ENCODE measurements around the gene DLG5.

Gene DLG5

DNA sequence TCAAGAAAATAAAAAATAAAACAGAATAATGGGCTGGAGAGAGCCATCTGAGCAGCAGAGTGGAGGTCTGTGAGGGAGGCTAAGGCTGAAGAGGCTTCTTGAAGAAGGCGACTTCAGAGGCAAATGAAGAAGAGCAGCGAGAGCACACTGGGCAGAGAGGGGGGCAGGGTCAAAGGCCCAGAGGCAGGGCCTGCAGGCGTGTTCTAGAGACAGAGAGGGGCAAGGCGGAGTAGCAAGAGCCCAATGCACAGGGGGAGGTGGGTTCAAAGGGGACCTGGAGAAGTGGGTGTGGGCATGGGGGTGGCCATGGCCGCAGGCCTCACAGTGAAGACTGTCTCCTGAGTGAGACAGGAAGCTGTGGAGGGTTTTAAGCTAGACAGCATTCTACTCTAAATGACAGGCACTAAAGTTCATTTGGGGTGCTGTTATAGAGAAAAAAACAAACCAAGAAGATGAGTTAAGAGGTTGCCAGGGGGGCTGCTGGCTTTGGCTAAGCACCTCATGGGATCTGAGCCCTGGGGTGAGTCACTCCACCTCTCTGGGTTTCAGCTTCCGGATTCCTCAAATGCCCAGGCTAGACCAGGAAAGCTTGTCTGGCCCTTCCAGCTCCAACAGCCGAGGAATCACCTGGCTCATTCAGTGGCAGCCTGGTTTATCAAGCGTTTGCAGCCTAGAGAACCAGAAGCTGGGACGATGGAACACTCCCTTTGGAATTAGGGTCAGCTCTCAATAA lies 81.7 kb downstream of the DLG5 start:
- DNase-seq (ENCODE audit: low read depth in 4 of 4, low spot score in 1 of 4) = no peak

GRCh38 chr10:77844177-77844576 lies 82.4 kb downstream of the DLG5 start:
- no peak for DNase-seq (ENCODE audit: low read depth in 4 of 4, low spot score in 1 of 4)

DNA sequence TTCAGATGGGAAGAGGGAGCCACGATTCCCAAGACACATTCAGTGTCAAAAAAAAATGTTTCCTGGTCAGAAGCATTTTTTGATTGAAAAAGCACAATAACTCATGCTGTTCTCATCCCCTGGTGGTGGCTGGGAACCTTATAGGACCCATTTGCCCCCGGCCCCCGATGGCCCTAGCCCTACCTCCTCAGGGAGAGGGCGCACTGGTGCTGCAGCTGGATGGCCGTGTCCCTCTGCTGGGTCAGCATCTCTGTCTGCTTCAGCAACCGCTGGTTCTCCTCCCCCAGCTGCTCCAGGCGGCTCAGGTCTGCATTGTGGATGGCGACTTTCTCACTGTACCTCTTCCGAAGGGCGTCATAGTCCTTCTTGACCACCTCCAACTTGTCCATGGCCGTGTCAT lies 83.3 kb downstream of the DLG5 start:
- DNase-seq (ENCODE audit: low read depth in 4 of 4, low spot score in 1 of 4) = no peak

DNA sequence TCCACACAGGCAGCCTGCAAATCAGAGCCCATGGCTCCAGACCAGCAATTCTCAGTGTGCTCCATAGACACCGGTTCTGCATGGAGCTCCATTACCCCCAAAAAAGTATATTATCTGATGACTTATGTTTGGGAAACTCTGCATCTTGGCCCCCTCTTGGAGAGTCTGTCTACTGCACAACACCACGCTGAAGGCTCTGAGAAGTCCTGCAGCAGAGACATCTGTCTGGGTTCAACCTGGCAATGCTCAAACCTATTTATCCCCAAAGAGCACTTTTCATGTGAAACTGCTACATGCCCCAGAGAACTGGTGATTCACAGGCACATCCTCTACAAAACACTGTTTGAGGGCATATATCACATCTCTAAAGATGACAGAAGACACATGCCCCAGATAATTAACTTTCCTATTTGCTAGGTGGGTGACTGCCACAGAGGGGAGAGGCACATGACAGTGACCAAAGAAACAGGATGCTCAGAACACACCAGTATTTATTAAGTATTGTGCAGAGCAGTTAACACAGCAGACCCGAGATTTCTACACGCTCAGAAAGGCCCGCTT lies 83.8 kb downstream of the DLG5 start:
- no peak for DNase-seq (ENCODE audit: low read depth in 4 of 4, low spot score in 1 of 4)

DNA sequence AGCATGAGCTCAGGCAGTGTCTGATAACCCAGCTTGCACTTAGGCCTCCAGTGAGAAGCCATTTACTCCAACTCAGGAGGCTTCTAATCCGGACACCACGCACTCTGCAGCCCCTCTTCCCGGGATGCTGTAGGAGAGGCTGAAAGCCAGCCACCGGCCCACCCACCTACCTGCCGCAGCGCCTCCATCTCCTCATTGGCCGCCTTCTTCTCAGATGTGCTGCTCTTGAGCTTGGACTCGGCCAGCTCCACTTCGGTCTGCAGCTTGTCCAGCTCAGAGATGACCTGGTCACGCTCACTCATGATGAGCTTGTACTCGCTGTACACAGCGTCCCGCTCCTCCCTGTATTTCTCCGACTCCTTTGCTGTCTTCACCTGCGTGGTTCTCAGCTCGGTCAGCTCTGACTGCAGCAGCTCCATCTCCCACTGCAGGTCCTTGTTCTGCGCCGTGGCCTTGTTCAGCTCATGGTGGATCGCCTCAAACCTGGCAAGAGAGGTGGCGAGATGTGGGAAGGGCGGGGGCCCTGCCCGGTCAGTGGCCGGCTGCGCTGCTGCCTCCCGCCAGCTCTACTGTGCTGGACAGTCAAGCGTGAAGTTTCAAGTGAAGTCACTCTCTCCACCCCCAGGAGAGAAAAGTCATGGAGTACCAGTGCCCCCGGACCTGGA lies 84.7 kb downstream of the DLG5 start:
- no peak for DNase-seq (ENCODE audit: low read depth in 4 of 4, low spot score in 1 of 4)

GRCh38 chr10:77840636-77841035 lies 85.9 kb downstream of the DLG5 start:
- DNase-seq (ENCODE audit: low read depth in 4 of 4, low spot score in 1 of 4) = no peak

DNA sequence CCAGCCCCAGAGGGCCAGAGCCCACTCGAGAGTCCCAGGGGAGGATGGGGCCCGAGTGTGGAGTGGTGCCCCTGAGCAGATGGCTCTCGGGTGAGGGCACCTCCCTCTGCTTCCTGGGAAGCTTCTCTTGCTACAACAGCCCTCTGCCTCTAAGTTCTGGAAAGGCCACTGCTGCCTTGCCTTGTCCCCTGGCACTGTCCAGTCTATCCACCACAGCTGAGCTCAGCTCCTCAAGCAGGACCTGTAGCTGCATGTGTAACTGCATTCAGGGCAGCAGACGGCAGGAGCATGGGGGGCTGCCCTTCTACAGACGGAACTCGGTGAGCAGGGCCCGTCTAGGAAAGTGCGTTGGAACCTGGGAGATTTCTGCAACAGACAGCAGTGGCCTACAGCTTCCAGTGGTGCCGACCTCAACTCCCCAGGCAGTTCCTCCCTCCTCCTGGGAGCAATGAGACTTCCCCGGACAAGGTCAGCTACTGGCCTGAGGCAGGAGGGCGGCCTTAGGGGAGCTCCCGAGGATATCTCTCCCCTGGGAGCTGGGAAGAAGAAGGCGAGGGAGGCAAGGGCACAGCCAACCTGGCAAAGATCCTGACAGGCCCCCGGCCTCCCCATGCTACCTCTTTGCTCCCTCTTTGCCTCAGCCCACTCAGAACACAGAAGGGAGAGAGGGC lies 88.5 kb downstream of the DLG5 start:
- DNase-seq (ENCODE audit: low read depth in 4 of 4, low spot score in 1 of 4) = no peak

- peak in 3 of 4 experiments; percentile 20 to 52 (median 34) for DNase-seq (ENCODE audit: low read depth in 4 of 4, low spot score in 1 of 4)
Measured at GRCh38 chr10:77837248-77837924, 89.2 kb downstream of the DLG5 start.

DNA sequence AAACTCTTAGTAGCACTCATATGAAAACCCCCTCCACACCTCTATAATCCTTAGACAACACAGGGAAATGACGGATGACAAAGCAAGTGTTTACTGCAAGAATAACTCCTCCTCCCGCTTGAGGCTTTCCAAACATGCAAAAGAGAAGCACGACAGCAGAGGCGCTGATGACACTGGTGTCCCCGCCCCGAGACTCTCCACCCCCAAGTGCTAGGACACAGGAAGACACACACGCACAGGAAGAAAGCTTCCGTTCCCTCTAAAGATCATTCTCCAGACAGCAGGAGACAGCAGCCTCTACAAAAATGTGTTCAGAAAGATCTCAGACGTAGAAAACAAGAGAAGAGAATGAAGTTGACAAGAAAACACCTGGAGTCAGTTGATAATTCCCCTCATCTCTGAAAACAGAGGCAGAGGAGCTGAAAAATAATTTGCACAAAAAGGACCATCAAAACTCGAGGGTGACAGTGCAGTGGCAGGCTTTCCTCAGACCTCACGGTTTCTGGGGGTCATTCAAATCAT lies 90.2 kb downstream of the DLG5 start:
- DNase-seq (ENCODE audit: low read depth in 4 of 4, low spot score in 1 of 4) = peak in 3 of 4 experiments; percentile 23 to 44 (median 26)

GRCh38 chr10:77835669-77836086 lies 90.9 kb downstream of the DLG5 start:
- DNase-seq (ENCODE audit: low read depth in 4 of 4, low spot score in 1 of 4) = no peak

DNA sequence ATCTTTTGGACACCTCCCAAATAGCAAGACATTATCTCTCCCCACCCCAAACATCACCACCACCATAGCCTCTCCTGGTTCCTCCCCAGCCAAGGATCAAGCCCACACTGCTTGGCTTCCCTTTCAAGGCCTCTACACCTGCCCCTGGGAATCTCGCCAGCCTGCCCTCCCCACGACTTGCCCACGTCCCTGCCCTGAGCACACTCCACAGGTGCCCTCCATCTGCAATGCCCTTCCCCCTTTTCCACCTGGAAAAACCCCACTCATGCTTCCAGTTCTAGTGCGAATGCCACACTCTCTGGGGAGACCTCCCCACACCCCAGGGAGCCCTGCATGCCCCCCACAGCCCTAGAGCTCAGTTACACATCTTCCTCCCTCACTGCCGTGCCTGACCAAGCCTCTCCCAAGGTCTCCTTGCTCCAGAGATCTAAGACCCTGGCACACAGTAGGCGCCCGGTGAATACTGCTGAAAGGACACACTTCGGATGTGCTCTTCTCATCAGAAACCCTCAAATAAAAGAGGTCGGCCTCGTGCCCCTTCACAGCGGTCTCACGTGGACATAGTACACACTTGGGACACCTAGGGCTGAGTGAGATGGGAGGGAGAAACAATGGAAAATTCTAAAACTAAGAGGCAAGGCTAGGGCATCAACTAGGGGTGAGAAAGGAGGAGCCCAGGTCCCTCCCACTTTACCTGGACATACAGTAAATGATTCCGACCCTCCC lies 91.4 kb downstream of the DLG5 start:
- no peak for DNase-seq (ENCODE audit: low read depth in 4 of 4, low spot score in 1 of 4)

- DNase-seq (ENCODE audit: low read depth in 4 of 4, low spot score in 1 of 4) = no peak
Measured at GRCh38 chr10:77834540-77834939, 92.0 kb downstream of the DLG5 start.

DNA sequence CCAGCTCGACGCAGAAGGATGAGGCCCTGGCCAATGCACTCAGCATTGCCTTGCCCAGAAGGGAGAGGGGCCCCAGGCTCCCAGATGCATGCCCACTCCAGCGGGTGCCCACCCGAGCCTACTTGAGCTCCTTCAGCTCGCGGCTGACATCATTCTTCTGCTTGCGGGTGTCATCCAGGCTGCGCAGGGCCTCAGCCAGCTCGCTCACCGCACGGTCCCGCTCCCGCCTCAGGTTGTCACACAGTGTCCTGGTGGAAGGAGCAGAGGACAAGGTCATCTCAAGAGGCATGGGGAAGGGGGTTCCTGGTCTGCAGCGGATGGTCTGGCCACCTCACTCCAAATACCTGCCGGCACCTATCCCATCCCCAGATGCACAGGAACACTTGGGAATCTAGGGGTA lies 92.8 kb downstream of the DLG5 start:
- no peak for DNase-seq (ENCODE audit: low read depth in 4 of 4, low spot score in 1 of 4)

GRCh38 chr10:77833225-77833624 lies 93.3 kb downstream of the DLG5 start:
- no peak for DNase-seq (ENCODE audit: low read depth in 4 of 4, low spot score in 1 of 4)

- no peak for DNase-seq (ENCODE audit: low read depth in 4 of 4, low spot score in 1 of 4)
Measured at GRCh38 chr10:77832238-77832637, 94.3 kb downstream of the DLG5 start.

GRCh38 chr10:77829356-77829755 lies 97.2 kb downstream of the DLG5 start:
- DNase-seq (ENCODE audit: low read depth in 4 of 4, low spot score in 1 of 4) = no peak

DNA sequence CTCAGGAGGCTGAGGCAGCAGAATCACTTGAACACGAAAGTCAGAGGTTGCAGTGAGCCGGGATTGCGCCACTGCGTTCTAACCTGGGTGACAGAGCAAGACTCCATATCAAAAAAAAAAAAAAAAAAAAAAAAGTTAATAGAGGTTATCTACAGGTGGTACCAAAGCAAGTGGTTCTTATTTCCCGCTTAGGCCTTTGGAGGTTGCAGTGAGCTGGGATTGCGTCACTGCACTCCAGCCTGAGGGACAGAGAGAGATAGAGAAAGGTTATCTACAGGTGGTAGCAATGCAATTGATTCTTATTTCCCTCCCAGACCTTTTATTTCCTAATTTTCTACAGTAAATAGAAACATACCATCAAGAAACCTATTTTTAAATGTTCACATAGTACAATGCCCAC lies 98.2 kb downstream of the DLG5 start:
- DNase-seq (ENCODE audit: low read depth in 4 of 4, low spot score in 1 of 4) = no peak

DNA sequence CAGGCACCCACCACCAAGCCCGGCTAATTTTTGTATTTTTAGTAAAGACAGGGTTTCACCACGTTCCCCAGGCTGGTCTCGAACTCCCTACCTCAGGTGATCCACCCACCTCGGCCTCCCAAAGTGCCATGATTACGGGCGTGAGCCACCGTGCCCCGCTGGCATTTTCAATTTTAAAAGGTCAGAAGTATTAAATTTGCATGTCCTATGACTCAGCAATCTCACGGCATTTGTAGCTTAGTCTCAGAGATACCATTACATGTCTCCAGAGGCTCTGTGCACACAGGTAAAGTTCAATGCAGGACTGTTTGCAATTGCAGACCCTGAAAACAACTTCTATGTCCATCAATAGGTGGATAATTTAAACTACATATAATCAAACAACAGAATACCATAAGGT lies 99.2 kb downstream of the DLG5 start:
- DNase-seq (ENCODE audit: low read depth in 4 of 4, low spot score in 1 of 4) = no peak

- no peak for DNase-seq (ENCODE audit: low read depth in 4 of 4, low spot score in 1 of 4)
Measured at GRCh38 chr10:77825965-77826364, 100.6 kb downstream of the DLG5 start.

GRCh38 chr10:77824908-77825307 lies 101.6 kb downstream of the DLG5 start:
- DNase-seq (ENCODE audit: low read depth in 4 of 4, low spot score in 1 of 4) = no peak

Data from stimulated activated CD4-positive, alpha-beta T cell treated with anti-CD3 and anti-CD28 coated beads, Interleukin-1b, Interleukin-23, amount 100 ng/mL, for 24 hours (primary cell).